GM21526 (cell line): ENCODE data around the gene PLA2G12A.
"Not testable (repeated sequence)": the region's sequence is repeated elsewhere in the genome, so short reads cannot be mapped to it uniquely, and the experiment has no call there.

Experiments used
- ATAC-seq: cut with Tn5 transposase; IDR thresholded peaks from one replicate; pipeline ENCODE4 v1.9.1; 2021; ENCODE audit warnings: moderate library complexity; ENCODE audit not compliant: unreplicated experiment, low FRiP score

PLA2G12A gene

DNA sequence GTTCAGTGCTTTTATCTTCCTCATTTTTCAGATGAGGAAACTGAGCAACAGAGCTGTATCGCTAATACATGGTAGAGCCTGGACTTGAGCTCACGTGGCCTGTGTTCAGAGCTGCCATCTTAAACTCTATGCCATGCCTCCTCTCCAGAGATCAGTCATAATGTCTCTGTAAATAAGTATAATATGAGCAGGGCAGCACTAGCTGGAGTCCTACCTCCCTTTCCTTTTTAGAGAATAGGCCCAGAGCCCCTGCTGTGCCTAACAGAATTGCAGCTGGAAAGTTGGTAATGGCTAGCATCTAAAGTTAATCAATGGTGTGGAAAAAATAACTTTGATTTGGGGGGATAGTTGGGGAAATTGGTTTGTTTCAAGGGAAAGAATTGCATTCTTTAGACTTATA lies 47.0 kb downstream of the PLA2G12A start:
- no peak for ATAC-seq

DNA sequence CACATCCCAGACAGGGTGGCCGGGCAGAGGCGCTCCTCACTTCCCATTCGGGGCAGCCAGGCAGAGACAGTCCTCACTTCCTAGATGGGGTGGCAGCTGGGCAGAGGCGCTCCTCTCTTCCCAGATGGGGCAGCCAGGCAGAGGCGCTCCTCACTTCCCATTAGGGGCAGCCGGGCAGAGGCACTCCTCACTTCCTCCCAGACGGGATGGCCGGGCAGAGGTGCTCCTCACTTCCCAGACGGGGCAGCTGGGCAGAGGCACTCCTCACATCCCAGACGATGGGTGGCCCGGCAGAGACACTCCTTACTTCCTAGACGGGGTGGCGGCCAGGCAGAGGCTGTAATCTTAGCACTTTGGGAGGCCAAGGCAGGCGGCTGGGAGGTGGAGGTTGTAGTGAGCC lies 50.9 kb downstream of the PLA2G12A start:
- ATAC-seq: not testable (repeated sequence)

DNA sequence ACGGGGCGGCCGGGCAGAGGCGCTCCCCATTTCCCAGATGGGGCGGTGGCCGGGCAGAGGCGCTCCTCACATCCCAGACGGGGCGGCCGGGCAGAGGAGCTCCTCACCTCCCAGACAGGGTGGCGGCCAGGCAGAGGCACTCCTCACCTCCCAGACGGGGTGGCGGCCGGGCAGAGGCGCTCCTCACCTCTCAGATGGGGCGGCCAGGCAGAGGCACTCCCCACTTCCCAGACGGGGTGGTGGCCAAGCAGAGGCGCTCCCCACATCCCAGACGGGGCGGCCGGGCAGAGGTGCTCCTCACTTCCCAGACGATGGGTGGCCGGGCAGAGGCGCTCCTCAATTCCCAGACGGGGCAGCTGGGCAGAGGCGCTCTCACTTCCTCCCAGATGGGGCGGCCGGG lies 51.4 kb downstream of the PLA2G12A start:
- not testable (repeated sequence) for ATAC-seq

DNA sequence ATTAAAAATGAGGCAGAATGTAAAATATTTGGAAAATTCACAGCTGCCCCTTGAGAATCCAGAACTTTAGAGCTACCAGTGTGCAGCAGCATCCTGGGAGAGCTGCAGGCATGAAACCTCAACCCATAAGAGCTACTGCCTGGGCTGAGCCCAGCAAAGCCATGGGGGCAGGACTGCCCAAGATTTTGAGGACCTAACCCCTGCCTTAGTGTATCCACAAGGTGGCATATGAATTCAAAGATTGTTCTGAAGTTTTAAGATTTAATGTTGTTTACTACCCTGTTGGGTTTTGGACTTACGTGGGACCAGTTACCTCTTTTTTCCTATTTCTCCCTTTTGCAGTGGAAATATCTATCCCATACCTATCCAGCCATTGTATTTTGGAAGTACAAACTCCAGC lies 53.0 kb downstream of the PLA2G12A start:
- ATAC-seq: no peak

DNA sequence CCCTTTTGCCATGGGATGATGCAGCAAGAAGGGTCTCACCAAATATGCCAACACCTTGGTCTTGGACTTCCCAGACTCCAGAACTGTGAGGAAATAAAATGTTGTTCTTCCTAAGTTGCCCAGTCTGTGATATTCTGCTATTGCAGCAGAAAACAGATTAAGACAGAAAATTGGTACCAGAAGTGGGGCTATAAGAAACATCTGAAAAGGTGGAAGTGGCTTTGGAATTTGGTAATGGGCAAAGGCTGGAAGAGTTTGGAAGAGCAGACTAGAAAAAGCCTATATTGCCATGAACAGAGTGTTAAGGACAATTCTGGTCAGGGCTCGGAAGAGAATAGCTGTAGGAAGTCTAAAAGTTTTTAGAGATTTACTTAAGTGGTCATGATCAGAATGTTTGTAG lies 54.0 kb downstream of the PLA2G12A start:
- no peak for ATAC-seq

DNA sequence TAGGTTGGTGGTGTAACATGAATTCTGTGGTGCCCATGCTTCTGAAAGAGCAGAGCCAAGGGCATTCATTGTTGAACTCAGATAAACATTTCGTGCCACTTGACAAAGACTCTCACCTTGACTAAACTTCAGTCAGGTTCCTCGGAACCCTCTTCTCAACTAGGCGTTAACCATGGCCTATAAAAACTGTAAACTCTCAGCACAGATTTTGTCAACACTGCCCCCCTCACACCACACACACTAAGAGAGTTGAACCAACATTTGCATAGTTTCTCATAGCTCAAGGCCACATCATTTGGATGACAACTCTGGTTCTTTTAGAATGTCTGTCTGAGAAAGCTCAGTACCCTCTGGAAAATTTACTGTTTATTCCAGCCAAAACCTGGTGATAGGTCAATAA lies 54.7 kb downstream of the PLA2G12A start:
- no peak for ATAC-seq

DNA sequence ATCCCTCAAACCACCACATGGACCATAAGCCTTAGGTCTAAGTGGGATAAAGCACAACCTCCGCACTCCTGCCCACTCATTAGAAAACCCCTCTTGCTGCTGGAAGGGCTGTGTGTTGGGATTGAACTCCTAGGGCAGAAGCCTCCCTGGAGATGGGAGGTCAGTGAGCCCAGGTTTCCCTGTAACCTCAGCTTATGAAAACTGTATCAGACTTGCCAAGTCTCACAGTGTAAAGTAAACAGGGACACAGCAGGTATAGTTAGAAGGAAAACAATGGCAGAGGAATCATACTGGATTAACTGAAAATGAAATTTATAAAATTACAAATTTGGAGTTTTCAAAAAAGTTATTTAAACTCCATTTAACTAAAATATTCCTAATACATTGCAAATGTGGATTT lies 56.6 kb downstream of the PLA2G12A start:
- ATAC-seq: no peak

DNA sequence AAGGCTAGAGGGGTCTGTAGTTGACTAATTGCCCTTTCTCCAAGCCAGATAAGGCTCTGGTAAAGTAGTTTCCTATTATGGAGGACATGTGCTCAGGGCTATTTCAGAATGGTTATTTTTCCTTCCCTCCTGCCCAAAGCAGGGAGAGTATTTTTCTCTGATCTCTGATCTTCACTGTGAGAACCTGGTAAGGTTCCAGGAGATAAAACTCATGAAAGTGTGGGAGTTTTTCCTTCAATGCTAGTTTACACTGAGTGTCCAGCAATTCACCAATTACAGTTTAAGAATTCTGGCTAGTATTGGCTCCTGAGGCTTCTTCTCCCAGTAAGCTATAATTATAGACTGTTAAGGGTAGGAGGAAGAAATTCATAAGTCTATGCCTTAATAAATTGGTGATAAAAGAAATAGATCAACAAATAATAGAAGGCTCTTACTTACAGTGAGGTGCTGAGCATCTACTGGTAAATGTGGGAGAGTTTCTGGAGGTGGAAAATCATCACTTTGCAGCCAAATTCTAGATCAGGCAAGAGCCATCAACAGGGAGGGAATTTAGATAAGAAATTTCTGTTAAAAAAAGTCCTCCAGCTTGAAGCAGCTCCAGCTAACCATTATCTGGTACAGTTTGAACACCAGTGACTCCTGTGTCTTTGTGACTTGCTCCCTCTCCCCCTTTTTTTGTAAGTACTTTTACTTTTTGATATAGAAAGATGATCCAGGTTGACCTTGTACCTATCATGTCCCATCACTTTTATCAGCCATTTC lies 57.5 kb downstream of the PLA2G12A start:
- ATAC-seq: no peak

DNA sequence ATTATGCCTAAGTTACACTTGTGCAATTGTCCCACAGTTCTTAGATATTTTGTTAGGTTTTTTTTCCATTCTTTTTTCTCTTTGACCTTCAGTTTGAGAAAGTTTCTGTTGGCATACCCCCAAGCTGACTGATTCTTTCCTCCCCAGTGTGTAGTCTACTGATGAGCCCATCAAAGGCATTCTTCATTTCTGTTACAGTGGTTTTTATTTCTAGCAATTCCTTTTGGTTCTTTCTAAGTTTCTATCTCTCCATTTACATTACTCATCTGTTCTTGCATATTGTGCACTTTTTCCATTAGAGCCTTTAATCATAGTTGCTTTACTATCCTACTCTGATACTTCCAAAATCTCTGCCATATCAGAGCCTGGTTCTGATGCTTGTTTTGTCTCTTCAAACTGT lies 58.5 kb downstream of the PLA2G12A start:
- ATAC-seq: no peak

DNA sequence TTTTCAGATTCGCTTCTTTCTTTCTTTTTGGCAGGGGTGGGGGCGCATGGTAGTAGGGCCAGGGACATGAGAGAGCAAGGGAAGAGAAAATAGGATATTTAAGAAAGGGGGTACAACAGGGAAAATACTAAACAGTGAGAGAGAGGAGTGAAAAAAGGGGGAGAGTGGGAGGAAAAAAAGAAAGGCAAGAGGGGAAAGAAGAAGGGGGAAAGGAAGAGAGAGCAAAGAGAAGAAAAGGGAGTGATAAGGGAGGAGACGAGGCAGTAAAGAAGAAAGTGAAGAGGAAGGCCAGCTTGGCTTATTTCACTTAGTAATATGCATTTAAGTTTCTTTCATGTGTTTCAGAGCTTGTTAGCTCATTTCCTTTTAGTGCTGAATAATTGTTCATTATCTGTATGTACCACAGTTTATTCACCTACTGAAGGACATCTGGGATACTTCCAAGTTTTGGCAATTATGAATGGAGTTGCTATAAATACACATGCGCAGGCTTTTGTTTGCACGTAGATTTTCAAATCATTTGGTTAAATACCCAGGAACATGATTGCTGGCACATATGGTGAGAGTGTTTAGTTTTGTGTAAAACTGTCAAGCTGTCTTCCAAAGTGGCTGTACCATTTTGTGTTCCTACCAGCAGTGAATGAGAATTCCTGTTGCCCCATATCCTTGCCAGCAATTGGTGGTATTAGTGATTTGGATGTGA lies 63.9 kb downstream of the PLA2G12A start:
- ATAC-seq: no peak

DNA sequence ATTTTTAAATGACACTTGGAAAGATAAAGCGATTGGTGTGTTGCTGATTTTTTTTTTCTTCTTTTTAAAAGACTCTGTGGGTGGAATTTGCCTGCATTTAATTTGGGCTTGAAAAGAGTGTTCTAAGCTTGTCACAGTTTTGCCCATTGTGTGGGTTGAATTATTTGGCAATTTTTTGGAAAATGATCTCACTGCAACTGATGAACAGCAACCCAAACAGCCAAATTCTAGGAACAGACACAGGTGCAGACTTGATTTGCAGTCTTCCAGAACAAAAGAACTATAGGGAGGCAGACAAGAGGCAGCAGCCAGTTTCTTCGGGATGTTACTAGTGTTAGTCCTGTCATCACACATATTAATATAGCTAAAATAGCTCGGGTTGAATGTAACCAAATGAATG lies 67.1 kb downstream of the PLA2G12A start:
- no peak for ATAC-seq

DNA sequence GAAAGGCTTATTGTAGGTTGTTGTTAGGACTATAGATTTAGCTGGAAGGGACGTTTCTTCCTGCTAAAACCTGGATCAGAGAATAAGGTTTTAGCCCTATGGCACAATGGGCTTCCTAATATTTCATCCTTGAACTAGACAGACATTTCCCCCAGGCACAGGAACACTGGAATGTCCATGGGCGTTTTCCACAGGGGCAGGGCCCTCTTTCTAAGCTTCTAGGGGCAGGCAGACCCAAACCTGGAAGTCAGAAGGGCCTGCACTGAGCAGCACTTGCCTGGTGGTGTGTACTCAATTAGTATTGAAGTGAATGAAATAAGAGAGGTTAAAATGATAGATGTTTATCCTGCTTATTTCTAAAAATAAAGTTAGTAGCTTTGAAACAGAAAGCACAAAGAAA lies 67.8 kb downstream of the PLA2G12A start:
- no peak for ATAC-seq
